Parathyroid adenoma (tissue), 2 donors: ENCODE results near the gene PREX1.

Source experiments
- H2AFZ ChIP-seq: fragments of 300-600 bp; sonication (generic); one replicate; pipeline ENCODE4 v1.7.0; 2017; ENCODE audit warnings: antibody characterized with exemption, mild to moderate bottlenecking
- H3K27ac ChIP-seq: fragments of 300-600 bp; sonication (generic); one replicate; pipeline ENCODE4 v1.7.0; 2017
- H3K27me3 ChIP-seq: fragments of 300-600 bp; sonication (generic); one replicate; pipeline ENCODE4 v1.7.0; 2017; ENCODE audit warnings: low read length; ENCODE audit not compliant: control insufficient read depth, insufficient read depth
- H3K36me3 ChIP-seq: fragments of 300-600 bp; sonication (generic); one replicate; pipeline ENCODE4 v1.7.0; 2017; ENCODE audit warnings: low read length; ENCODE audit not compliant: control insufficient read depth, insufficient read depth
- H3K4me1 ChIP-seq: fragments of 300-600 bp; sonication (generic); one replicate; pipeline ENCODE4 v1.7.0; 2017; ENCODE audit warnings: control low read depth
- H3K4me2 ChIP-seq: fragments of 300-600 bp; sonication (generic); one replicate; pipeline ENCODE4 v1.7.0; 2017; ENCODE audit warnings: low read length
- H3K4me3 ChIP-seq: fragments of 300-600 bp; sonication (generic); one replicate; pipeline ENCODE4 v1.7.0; 2017; ENCODE audit warnings: low read depth, low read length
- H3K79me2 ChIP-seq: fragments of 300-600 bp; sonication (generic); one replicate; pipeline ENCODE4 v1.7.0; 2017; ENCODE audit warnings: control low read depth
- H3K9ac ChIP-seq: fragments of 300-600 bp; sonication (generic); one replicate; pipeline ENCODE4 v1.7.0; 2017; ENCODE audit warnings: mild to moderate bottlenecking
- H3K9me3 ChIP-seq: fragments of 300-600 bp; sonication (generic); one replicate; pipeline ENCODE4 v1.7.0; 2017; ENCODE audit warnings: low read length; ENCODE audit not compliant: control insufficient read depth
- CTCF ChIP-seq: fragments of 300-600 bp; sonication (generic); IDR thresholded peaks from one replicate; pipeline ENCODE4 v1.7.0; 2017; ENCODE audit warnings: antibody characterized with exemption, mild to moderate bottlenecking
- donor health status: primary hyperparathyroidism.

The PREX1 gene

GRCh38 chr20:48642105-48642880 is 185.5 kb downstream of the PREX1 start:
- H3K4me2 ChIP-seq = no peak overlapping the region
- H3K4me3 ChIP-seq = no peak overlapping the region
- no peaks in the 10 kb centered on the region for H3K9me3 ChIP-seq
- H3K36me3 ChIP-seq = no peaks in the 10 kb centered on the region
- no peaks in the 10 kb centered on the region for H3K27me3 ChIP-seq
- H3K4me1 ChIP-seq = no peaks in the 10 kb centered on the region
- H3K9ac ChIP-seq = no peak overlapping the region
- H3K79me2 ChIP-seq = no peaks in the 10 kb centered on the region
- H3K27ac ChIP-seq = no peak overlapping the region
- H2AFZ ChIP-seq = no peak overlapping the region
- no peak for TF ChIP-seq CTCF

GRCh38 chr20:48640871-48641270 is 186.9 kb downstream of the PREX1 start:
- no peak for TF ChIP-seq CTCF
- Histone ChIP-seq H3K36me3 (no peaks in the 10 kb centered on the region), H3K9ac (no peak overlapping the region)

GRCh38 chr20:48639899-48640298 is 187.9 kb downstream of the PREX1 start:
- Histone ChIP-seq H3K36me3 (no peaks in the 10 kb centered on the region), H3K4me1 (no peaks in the 10 kb centered on the region)
- no peak for TF ChIP-seq CTCF

More at GRCh38 chr20:48640871-48641270, 186.9 kb downstream of the PREX1 start:
- Histone ChIP-seq H3K27me3 (no peaks in the 10 kb centered on the region), H3K27ac (no peak overlapping the region), H3K4me3 (no peak overlapping the region), H3K4me1 (no peaks in the 10 kb centered on the region), H2AFZ (no peak overlapping the region), H3K9me3 (no peaks in the 10 kb centered on the region), H3K79me2 (no peaks in the 10 kb centered on the region), H3K4me2 (no peak overlapping the region)

GRCh38 chr20:48638546-48638945 is 189.3 kb downstream of the PREX1 start:
- no peak overlapping the region for H3K27ac ChIP-seq
- no peak overlapping the region for H3K9ac ChIP-seq
- no peak overlapping the region for H3K4me3 ChIP-seq
- H3K9me3 ChIP-seq = no peaks in the 10 kb centered on the region
- H2AFZ ChIP-seq = no peak overlapping the region
- no peaks in the 10 kb centered on the region for H3K79me2 ChIP-seq
- no peak for TF ChIP-seq CTCF
- H3K4me2 ChIP-seq = no peak overlapping the region
- H3K36me3 ChIP-seq = no peaks in the 10 kb centered on the region
- no peaks in the 10 kb centered on the region for H3K27me3 ChIP-seq
- no peaks in the 10 kb centered on the region for H3K4me1 ChIP-seq

More at GRCh38 chr20:48639899-48640298, 187.9 kb downstream of the PREX1 start:
- Histone ChIP-seq H2AFZ (no peak overlapping the region), H3K4me3 (no peak overlapping the region), H3K79me2 (no peaks in the 10 kb centered on the region), H3K9ac (no peak overlapping the region), H3K4me2 (no peak overlapping the region), H3K27ac (no peak overlapping the region), H3K27me3 (no peaks in the 10 kb centered on the region), H3K9me3 (no peaks in the 10 kb centered on the region)

GRCh38 chr20:48637461-48637860 is 190.3 kb downstream of the PREX1 start:
- TF ChIP-seq CTCF = no peak
- Histone ChIP-seq H2AFZ (no peak overlapping the region), H3K79me2 (no peaks in the 10 kb centered on the region), H3K4me3 (no peak overlapping the region), H3K9ac (no peak overlapping the region), H3K4me2 (no peak overlapping the region), H3K4me1 (no peaks in the 10 kb centered on the region), H3K36me3 (no peaks in the 10 kb centered on the region), H3K27ac (no peak overlapping the region), H3K9me3 (no peaks in the 10 kb centered on the region), H3K27me3 (no peaks in the 10 kb centered on the region)
